HG03457 (cell line): ENCODE results near the gene FREM2.

Experiments
- ATAC-seq: cut with Tn5 transposase; IDR thresholded peaks from one replicate; pipeline ENCODE4 v1.9.1; 2021; ENCODE audit warnings: moderate number of reproducible peaks; ENCODE audit not compliant: unreplicated experiment

Gene FREM2

DNA sequence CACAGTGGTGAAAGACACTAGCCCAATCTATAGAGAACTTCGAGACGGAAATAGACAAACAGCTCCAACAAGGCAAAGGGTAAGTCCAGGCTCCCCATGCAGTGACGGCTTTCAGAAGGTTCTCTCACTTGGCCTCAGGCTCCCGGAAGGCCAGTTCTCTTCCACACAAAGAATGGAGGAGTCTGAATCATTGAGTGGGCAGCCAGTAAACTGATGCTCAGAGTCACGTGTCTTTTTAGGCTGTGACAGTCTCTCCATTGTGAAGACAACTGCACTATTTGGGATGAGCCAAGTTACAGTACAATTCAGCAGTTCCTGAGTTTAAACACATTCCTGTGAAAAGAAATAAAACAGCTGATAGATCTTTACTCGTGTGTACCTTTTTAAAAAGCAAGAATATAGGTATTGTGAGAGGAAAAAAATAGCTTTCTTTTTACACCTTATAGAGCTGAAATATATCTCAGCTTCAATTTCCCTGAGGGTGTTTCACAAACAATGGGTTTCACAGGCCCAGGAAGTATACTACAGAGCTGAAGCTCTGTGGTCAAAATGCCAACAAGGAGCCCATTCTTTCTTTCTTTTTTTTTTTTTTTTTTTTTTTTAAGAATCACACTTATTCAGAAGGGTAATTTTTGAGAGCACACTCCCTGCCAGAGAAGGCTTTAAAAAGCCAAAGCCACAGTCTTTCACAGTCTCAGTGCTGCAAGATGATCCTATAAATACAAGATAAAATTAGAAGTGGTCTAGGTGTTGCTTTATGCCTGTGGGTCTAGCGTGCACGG lies 135.1 kb downstream of the FREM2 start:
- ATAC-seq: no peak

DNA sequence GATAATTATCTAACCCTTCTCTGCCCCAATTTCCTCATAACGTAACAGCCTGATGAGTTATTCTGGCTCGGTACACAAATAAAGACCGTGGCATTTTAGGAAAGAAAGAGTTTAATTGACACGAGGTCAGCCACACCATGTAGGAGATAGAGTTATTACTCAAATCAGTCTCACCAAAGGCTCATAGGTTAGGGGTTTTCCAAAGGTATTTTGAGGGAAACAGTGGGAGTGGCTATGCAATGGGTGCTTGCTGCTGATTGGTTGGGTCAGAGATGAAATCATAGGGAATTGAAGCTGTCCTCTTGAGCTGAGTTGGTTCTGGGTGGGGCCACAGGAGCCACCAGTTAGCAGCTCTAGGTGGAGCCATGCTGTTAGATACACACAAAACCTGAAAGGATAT lies 137.5 kb downstream of the FREM2 start:
- ATAC-seq: peak; percentile 80

DNA sequence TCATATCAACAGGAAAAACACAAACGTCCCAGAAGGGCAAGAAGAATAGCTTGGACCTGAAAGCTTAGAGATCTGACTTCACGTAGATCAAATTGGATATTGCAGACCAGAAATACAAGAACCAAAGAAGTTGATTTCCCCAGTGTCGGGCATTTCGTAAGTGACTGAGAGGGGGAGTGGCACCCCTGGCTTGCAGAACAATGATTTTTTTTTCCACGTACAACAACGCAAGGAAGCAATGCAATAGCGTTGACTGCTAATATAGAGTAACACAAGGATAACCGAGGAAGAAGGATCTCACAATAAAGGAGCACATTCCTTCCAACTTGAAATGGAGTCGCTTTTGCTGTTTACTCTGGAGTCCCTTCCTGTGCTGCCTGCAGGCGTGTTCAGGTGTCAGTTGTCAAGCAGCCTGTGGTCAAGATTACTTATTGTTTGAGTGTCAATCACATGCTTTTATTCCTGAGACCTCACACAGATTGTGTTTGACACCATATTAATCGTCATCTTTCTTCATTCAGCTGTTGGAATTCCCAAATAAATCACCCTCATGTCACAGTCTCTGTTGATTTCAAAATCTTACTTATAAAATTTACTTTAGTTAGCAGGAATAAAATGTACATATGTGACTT lies 139.4 kb downstream of the FREM2 start:
- no peak for ATAC-seq

DNA sequence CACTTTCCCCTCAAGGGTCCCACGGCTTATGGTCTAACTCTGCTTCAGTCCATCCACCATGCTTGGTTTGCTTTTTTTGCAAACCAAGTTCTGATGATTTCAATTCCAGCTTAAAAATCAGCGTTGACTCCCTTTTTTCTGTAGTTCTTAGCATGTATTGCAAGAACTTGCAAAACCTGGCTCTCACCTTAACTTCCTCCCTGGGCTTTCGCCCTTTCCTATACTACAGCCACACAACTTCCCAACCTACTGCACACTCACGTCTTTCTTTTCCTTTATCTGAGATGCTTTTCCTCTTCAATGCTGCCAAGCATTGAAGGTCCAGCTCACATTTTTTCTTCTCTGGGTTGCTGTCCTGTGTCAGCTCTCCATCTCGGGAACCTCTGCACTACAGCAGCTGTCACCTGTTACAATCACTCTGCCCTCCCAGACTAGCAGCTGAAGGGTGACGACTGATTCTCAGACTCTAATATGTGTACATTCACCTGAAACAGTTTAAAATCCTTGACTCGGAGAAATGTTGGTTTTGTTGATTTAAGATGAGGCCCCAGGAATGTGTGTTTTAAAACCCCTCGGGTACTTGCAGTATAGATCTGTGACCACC lies 143.7 kb downstream of the FREM2 start:
- no peak for ATAC-seq

DNA sequence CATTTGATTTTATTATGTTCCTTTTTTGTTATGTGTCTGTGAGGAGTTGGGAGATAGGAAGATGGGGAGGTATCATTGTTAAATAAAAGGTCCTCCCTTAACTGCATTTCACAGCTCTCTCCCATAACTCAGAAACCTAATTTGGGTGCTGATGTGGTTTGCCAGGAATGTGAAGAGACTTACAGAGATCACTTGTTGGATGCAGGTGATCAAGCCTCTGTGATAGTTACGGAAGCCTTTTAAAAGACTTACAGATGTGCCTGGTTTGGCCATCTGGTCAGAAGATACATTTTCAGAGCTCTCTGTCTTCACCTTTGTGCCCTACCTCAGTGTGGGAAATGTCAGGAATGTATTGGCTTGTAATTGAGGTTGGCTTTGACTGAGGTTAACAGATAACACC lies 157.7 kb downstream of the FREM2 start:
- ATAC-seq: no peak

DNA sequence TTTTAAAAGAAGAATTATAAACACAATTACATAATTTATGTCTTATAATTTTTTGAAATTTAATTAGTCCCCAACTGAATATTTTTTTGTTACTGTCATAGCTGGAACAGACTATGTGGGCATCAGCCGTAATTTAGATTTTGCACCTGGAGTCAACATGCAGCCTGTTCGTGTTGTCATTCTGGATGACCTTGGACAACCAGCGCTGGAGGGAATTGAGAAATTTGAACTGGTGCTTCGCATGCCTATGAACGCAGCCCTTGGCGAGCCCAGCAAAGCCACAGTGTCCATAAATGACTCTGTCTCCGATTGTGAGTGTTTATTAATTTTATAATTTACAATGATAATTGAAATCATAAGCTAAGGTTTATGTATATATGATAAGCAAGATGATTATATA lies 161.5 kb downstream of the FREM2 start:
- ATAC-seq: no peak

DNA sequence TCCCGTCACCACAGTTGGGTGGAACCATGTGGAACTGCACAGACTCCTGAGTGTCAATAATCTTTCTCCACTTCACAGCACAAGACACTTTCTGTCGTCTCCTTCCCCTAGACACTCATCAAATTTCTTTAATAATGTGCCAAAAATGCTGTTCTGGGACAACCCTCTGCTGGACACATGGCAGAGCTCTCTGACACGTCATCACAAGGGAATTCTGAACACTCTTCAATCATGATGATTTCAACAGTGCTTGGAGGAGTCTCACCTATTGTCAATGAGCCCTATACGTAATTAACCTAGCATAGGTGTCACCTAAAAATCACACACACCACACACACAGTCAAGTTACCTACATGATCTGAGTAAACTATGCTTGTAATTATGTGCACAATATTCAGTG lies 162.4 kb downstream of the FREM2 start:
- ATAC-seq: no peak

DNA sequence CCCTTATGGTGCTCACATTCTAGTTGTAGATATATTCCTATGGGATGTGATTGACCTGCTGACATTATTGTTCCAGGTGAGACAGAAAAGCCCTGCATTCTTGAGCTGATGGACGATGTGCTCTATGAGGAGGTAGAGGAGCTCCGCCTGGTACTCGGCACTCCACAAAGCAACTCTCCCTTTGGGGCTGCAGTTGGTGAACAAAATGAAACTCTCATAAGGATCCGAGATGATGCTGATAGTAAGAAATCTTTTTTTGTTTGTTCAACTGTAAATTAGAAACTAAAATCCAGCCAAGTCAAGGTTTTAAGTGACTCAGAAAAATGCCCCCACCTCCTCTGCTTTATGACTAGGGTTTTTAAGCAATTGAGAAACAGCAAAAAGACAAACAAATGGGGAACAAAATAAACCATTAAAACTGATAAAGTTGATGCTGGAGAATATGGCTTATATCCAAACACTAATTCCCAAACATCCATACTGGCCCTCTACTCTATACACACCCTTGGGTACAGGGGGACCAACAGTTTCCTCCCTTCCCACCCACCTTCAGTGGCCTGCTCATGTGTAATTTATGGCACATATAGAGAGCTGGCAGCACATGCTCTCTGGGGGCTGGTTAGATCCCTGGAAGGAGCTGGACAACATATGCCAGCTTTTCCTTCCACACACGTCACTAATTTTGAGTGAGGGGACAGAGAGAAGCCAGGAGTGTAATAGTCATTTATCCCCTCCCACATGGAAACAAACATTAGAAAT lies 164.2 kb downstream of the FREM2 start:
- no peak for ATAC-seq

DNA sequence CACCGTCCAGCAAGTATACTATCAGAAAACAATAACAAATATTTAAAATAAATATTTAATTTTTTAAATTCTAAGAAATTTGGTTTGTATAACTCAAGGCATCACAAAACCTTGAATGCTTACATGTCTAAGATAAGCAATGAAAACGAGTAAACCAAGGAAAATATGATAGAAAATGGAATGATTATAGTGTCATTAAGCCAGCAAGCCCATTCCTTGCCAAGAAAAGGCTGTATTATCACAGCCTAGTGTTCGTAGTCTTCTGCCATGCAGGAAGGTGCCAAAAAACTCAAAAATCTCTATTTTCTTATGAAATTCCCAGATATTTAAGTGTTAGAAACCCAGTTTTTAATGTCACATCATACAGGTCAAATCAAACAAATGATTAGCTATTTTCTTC lies 167.3 kb downstream of the FREM2 start:
- no peak for ATAC-seq

DNA sequence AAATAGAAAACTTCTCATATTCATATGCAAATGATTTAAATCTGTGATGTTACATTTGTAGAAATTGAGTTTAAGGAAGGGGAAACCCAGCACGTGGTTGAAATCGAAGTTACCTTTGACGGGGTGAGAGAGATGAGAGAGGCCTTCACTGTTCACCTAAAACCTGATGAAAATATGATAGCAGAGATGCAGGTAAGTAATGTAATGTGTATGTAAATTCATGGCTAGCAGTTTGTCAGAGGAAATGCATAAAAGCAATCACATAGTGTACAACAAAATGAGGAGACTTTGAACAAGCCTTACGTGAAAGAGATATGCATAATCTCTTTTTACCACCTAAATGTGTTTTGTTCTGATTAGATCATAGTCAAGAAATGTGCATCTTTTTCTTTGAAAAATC lies 169.2 kb downstream of the FREM2 start:
- no peak for ATAC-seq

DNA sequence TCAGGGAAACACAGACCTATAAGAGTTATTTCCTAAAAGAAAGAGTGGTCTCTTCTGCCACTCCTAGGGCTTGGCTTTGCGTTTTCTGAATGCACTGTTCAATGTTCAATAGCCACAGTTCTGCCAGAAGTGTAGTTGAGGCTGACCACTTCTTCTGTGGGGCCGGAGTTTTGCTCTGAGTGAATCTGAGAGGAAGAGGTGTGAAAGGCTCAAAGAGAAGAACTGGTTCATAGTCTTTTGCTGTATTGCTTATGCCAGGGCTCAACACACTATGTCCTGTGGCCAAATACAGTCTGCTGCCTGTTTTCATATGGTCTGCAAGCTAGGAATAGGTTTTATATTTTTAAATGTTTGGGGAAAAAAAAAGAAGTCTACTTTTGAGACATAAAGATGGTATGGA lies 175.6 kb downstream of the FREM2 start:
- ATAC-seq: no peak

DNA sequence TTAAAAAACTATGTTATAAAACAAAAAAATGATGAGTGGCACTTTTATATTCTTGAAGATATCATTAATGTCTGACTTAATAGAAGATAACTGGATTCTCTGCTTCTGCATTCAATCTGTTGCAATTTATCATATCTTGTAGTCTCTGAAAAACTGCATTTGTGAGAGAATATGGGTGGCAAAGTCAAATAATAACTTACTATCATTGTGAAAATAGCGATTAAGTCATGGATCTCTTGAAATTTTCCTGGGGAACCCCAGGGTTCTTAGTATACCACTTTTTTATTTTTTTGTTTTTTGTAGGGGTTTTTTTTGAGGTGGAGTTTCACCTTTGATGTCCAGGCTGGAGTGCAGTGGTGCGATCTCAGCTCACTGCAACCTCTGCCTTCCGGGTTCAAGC lies 176.7 kb downstream of the FREM2 start:
- no peak for ATAC-seq

DNA sequence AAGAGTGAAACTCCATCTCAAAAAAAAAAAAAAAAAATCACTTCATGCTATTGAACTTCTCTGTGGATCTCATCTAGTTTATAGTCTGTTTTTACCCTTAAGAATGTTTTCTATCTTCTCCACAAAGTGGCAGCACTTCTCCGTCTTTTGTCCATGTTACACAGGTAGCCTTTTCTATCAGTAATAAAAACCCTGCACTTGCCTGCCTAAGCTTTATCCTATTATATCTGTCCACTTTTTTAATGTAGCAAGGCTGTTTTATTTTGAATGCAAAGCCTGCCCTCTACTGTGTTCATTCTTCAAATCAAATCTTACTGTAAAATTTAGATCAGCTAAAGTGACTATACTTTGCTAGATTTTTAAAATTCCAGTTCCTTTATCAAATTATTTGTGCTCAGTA lies 179.8 kb downstream of the FREM2 start:
- ATAC-seq: no peak

DNA sequence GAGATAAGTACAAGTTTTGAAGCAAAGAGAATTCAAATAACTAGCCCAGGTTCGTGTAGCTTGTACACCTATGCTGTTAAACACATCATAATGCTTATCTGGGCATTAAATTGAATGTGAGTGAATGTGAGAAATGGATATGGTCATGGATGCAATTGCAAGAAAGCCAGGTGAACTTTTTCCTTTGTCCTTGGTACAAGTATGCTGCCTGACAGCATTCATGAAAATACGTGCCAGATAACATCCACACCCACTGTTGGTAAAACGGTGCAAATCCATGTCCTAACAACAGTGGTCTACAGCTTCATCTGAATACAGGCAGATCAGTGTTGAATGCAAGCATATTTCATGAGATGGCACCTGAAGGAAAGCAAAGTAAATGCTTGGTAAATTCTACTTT lies 181.5 kb downstream of the FREM2 start:
- ATAC-seq: no peak

DNA sequence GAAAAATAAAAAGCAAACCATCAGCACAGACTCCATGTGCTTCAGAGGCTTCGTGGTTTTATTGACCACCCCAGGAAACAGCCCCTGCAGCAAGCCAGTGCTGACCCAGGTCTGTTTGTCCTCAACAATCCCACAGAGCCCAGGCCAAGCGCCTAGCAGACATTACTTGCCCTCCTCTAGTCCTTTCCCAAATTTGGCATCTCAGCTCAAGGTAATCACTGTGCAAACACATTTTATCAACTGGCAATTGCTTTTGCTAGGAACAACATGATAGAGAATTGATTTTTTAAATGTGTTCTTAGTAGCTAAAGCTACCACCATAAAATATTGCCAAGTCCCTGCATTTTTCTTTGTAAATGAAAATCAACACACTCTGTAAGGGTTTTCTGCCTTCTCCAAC lies 182.0 kb downstream of the FREM2 start:
- ATAC-seq: no peak

DNA sequence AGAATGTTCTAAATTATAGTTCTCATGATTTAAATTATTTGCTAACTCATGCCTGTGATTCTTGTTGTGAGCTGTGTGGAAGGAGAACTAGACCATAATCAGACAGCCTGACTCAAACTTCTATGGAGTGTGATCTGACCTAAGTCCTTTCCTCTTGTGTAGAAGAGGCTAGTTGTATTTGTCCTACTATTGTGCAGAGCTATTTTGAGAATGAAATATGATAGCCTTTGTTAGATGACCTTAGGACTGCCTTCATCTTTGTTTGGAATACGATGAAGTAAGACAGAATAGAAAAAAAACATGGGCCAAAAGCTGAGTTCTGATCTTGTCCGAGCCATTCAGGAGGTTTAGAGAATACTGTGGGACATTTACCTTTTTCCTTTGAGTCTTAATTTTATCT lies 184.4 kb downstream of the FREM2 start:
- no peak for ATAC-seq

DNA sequence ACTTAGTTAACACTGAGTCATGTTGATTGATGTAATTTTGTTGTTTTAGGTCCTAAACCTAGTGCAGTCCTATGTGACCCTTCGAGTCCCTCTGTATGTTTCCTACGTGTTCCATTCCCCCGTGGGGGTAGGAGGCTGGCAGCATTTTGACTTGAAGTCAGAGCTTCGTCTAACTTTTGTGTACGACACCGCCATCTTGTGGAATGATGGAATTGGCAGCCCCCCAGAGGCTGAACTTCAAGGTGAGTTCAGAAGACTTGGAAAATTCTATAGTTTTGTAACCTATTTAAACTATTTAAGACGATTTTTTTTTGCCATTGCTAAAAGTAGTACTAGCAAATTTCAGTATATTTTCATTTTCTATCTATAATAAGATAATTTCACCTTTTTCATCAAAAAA lies 185.8 kb downstream of the FREM2 start:
- no peak for ATAC-seq

DNA sequence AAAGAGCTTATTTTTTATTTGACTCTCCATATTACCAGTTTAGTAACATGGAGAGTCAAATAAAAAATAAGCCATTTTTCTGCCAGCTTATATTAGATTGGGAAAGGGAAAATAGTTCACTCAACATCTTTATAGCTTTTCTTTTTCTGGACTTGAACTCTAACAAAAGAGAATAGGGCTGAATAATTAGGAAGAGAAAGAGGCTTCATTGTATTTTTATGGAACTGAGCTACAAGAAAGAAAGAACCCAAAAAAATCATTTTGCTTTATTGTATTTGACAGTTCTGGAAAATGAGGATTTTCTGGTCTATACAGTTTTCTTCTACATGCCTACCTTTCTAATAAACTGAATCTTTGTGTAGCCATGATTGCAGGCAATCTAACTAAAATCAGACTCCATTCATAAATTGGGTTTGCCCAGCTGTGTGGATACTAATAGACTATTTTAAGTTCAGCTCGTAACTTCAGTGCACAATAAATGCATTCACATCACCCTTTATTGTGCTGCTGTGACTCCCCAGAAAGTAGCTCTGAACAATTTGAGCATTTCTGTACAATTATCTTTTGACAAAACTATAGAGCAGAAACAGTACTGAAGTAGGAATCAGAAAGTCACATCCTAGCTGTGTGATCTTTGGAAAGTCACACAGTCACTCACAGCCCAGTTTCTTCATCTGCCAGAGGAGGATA lies 188.5 kb downstream of the FREM2 start:
- no peak for ATAC-seq

DNA sequence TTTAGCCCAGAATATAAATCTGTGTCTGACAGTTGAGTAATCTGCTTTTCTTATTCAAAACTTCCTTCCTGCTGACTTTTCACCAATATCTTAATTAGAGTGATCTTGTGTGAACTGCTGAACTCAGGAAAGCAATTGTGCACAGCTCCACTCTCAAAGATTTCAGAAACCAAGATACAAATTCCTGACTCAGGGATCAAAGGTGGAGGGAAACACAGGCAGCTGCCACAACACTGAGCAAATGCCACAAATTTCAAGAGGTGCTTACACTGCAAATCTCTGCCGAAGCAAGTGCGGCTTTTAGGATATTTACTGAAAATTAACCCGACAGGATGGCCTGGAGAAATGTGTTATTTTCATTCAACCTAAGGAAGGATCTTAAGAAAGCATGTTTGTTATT lies 192.4 kb downstream of the FREM2 start:
- no peak for ATAC-seq

DNA sequence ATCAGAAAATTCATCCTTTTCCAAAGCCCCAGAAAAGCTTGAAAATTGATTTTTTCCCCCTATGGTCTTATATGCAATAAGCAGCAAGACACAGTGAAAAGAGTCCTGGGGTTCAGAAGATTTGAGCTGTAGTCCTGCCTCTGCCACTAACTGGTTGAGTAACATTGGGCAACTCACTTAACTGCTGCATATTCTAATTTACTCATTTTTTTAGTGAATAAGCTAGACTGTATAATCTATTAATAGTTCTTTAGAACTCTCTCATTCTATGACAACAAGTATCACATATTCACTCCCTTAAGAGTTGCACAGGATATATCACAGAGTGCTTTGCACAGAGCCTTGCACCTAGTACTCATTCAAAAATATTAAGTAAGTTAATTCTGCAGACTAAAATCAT lies 192.9 kb downstream of the FREM2 start:
- ATAC-seq: no peak

DNA sequence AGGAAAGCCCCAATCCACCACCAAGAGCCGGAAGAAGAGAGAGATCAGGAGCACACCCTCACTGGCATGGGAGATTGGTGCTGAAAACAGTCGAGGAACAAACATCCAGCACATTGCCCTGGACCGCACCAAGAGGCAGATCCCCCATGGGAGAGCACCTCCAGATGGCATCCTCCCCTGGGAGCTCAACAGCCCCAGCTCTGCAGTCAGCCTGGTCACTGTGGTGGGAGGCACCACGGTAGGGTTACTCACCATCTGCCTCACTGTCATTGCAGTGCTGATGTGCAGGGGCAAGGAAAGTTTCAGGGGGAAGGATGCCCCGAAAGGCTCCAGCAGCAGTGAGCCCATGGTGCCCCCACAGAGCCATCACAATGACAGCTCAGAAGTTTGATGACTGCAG lies 193.5 kb downstream of the FREM2 start:
- no peak for ATAC-seq
